Heart left ventricle (tissue), 13 donors: Measurements from ENCODE around the gene TPI1.

Source experiments
- POLR2A ChIP-seq, 2 donors: fragments of 450-650 bp; IDR thresholded peaks; one replicate each; pipeline ENCODE4 v1.6.1; 2017; ENCODE audit warnings: antibody characterized with exemption in 2 of 2, mild to moderate bottlenecking in 2 of 2, moderate library complexity in 2 of 2
- TF ChIP-seq, protein P1 (sequence below), 12 donors: fragments of 200-600 bp; sonication (generic) in 4 of 12; IDR thresholded peaks; one replicate each; pipeline versions ENCODE4 v1.5.0 to v1.8.0; 2018 to 2022; ENCODE audit warnings: antibody characterized with exemption in 12 of 12, mild to moderate bottlenecking in 5 of 12
- donor health status: ischemic (EF 13 %, LVEDD 7.1; RV severe dilation, severe dysfunction).
- donor health status: DM: no; HTN: yes; CAD: no.
- donor health status: DM: no; HTN: no; CAD: no.
- donor health status: ischemic (EF 25% LVEDD 6.9; RV normal size, moderate dysfunction).
- donor health status: ischemic (EF 25% LVEDD 5.7; RV mildly dilated, moderate dysfunction).
- donor health status: ischemic (EF 35%, LVEDD 5.7; RV mildly dilated, moderate dysfunction).
- donor health status: nonischemic (EF 11% LVEDD 7.7; RV severe dilation, severe dysfunction).
- donor health status: DM: yes; HTN: yes; CAD: no.
- donor health status: PGD.
- donor health status: ischemic (EF 29% LVEDD 5.4; RV normal size, mild dysfunction).
- donor health status: nonischemic (EF 23%, LVEDD 6.1; RV moderate dilation, normal function).

GRCh38 chr12:6830286-6830890 is 36.9 kb upstream of the TPI1 start:
- TF ChIP-seq, protein P1, sequence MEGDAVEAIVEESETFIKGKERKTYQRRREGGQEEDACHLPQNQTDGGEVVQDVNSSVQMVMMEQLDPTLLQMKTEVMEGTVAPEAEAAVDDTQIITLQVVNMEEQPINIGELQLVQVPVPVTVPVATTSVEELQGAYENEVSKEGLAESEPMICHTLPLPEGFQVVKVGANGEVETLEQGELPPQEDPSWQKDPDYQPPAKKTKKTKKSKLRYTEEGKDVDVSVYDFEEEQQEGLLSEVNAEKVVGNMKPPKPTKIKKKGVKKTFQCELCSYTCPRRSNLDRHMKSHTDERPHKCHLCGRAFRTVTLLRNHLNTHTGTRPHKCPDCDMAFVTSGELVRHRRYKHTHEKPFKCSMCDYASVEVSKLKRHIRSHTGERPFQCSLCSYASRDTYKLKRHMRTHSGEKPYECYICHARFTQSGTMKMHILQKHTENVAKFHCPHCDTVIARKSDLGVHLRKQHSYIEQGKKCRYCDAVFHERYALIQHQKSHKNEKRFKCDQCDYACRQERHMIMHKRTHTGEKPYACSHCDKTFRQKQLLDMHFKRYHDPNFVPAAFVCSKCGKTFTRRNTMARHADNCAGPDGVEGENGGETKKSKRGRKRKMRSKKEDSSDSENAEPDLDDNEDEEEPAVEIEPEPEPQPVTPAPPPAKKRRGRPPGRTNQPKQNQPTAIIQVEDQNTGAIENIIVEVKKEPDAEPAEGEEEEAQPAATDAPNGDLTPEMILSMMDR (IDR thresholded peaks at IDR 0.05): no peak
- no peak for TF ChIP-seq POLR2A (IDR thresholded peaks at IDR 0.05)
